ENCODE measurements around the gene SYNRG.

The SYNRG gene

GRCh38 chr17:37490022-37490587, 119.1 kb downstream of the SYNRG start:
- peak; percentile 61 for DNase-seq (ENCODE audit: low read depth)
- TF ChIP-seq CTCF (IDR thresholded peaks at IDR 0.05; ENCODE audit: insufficient read depth, low read depth, low read length, missing control alignments): no peak
- peak overlapping the region; percentile 80 for H3K4me3 ChIP-seq (ENCODE audit: low read length)

- peak; percentile 82 for DNase-seq (ENCODE audit: low read depth)
- TF ChIP-seq CTCF (IDR thresholded peaks at IDR 0.05; ENCODE audit: insufficient read depth, low read depth, low read length, missing control alignments): no peak
- peak within 1 kb of the TSS; percentile 80 for H3K4me3 ChIP-seq (ENCODE audit: low read length)
Observed at GRCh38 chr17:37489197-37490001, 119.8 kb downstream of the SYNRG start, which contains the start of gene DUSP14. DUSP14 (plus strand) TSS chr17:37489891; CDS start chr17:37512273, 22,382 bp downstream.

GRCh38 chr17:37488607-37489196, 120.5 kb downstream of the SYNRG start:
- peak; percentile 99 for DNase-seq (ENCODE audit: low read depth)
- TF ChIP-seq CTCF (IDR thresholded peaks at IDR 0.05; ENCODE audit: insufficient read depth, low read depth, low read length, missing control alignments): no peak
- peak overlapping the region; percentile 61 for H3K4me3 ChIP-seq (ENCODE audit: low read length)

- no peak for TF ChIP-seq CTCF (IDR thresholded peaks at IDR 0.05; ENCODE audit: insufficient read depth, low read depth, low read length, missing control alignments)
- H3K4me3 ChIP-seq (ENCODE audit: low read length): peak overlapping the region; percentile 61
- peak; percentile 86 for DNase-seq (ENCODE audit: low read depth)
Observed at GRCh38 chr17:37488009-37488604, 121.1 kb downstream of the SYNRG start.

GRCh38 chr17:37485938-37486570, 123.2 kb downstream of the SYNRG start:
- TF ChIP-seq CTCF (IDR thresholded peaks at IDR 0.05; ENCODE audit: insufficient read depth, low read depth, low read length, missing control alignments): no peak
- no peak for DNase-seq (ENCODE audit: low read depth)
- no peak overlapping the region for H3K4me3 ChIP-seq (ENCODE audit: low read length)

- no peak for TF ChIP-seq CTCF (IDR thresholded peaks at IDR 0.05; ENCODE audit: insufficient read depth, low read depth, low read length, missing control alignments)
- DNase-seq (ENCODE audit: low read depth): no peak
- no peak overlapping the region for H3K4me3 ChIP-seq (ENCODE audit: low read length)
Observed at GRCh38 chr17:37483311-37484039, 125.7 kb downstream of the SYNRG start.
